GM18519 (cell line): ENCODE measurements around the gene SLC9A6.

ENCODE experiments used
- ATAC-seq: cut with Tn5 transposase; IDR thresholded peaks from one replicate; pipeline ENCODE4 v1.9.1; 2021; ENCODE audit warnings: mild to moderate bottlenecking, moderate library complexity; ENCODE audit not compliant: unreplicated experiment, low FRiP score

Gene SLC9A6

DNA sequence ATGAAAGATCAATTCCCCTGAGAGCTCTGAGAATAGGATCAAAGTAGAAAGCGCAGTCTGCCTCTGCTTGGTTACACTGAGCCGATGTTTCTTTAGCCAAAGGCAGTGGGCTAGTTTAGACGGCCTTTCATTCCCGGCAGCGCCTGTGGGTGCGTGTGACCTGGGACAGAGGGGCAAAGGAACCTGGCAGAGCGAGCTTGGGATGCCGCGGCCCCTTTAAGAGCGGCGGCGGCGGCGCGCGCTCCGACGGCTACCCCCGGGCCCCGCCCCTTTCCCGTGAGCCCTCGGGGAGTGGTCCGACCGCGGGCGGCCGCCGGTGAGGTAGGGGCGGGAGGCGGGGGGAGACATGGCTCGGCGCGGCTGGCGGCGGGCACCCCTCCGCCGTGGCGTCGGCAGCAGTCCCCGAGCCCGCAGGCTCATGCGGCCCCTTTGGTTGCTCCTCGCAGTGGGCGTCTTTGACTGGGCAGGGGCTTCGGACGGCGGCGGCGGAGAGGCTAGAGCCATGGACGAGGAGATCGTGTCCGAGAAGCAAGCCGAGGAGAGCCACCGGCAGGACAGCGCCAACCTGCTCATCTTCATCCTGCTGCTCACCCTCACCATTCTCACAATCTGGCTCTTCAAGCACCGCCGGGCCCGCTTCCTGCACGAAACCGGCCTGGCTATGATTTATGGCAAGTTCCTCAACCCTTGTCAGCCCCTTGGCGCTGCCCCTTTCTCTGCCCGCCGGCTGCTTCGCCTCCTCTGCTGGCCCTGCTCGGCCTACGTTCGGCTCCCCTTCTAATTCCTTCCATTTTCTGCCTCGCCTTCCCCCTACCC, at the start of gene SLC9A6:
SLC9A6 (plus strand) TSS at position 279 of the 816 bp plus-strand sequence; CDS start at position 503, 224 bp downstream.
- ATAC-seq = peak; percentile 78

DNA sequence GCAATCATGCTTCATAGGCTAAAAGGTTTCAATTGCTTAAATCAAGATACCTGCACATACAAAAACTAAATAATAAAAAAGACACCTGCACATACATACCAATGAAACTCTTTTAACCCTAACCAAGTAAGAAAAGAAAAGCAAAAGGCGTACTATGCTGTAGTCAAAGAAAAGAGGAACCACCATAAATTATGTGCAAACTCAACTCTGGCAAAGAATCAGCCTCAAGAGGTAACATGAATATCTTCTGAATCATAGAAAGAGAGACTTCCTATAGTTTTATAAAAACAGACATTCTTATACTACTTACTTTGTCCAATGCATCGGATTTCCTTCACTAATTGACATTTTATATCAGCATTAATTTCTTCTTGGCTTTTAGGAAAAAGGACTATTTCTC, 40.7 kb upstream of the SLC9A6 start:
- ATAC-seq = no peak

DNA sequence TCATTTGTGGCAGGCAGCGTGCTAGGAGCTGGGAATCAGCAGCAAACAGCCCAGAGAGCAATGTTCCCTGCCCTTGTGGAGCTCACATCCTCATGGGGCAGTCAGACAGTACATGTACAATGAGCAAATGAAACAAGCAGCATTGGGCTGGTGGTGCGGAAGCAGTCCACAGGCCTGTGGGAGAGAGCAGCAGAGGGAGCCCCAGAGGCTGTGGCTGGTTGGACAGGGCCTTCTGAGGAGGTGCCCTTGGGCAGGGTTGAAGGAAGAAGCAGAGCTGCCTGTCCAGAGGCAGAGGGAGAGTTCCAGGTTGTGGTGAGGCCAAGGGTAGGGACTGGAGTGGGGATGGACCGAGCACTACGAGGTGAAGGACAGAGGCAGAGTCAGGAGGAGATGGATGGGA, 33.9 kb upstream of the SLC9A6 start:
- ATAC-seq = no peak

DNA sequence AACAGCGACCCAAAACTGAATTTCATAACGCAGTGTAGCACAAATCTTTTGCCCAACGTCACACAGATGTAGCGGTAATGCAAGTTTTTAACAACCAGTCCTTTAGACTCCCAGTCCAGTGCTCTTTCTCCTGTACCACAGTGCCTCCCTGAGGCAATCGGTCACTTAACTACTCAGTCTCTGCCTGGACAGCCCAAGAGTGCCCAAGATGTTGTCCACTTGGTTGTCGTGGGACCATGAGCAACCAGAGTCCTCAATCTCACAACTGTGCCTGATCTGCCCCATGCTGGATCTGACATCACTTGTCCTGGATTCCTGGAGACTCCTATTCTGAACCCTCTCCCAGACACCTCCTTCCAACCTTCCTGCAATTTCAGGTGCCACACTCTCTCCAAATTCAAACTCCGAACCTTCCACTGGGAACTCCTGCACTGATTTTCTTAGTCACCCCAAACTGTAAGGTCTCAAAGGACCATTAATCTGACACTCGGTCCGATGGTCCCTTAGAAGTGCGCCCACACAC, 12.1 kb upstream of the SLC9A6 start:
- ATAC-seq = peak; percentile 22

DNA sequence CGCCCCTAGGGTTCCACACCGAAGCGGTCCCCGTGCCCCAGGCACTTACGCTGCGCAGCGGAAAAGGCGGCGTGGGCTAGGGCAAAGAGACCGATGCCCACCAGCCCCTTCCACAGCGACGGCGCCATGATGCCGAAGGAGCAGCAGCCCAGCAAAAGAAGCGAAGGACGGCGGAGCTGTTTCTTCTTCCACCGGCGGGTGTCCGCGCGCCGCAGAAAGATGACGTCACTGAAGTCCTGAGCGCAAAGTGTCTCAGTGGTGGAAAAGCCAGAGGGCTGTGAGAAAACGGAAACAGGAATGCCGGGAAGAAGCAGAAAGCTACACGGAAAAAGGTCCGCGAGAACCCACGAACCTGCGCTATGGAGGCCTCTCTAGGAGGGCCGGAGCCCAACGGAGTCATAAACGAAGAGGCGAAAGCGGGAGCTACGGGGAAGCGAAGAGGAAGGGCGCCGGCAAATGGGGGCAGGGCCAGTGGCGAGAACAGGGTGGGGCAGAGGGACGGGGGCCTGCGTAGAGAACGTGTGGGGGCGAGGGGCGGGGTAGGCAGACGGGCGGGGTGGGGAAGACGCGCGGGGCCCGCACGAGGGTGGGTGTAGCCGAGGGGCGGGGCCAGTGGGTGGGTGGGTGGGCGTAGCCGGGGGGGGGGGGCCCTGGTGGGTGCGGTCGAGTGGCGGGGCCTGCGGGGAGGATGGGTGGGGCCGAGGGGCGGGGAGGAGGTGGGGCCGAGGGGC, 11.5 kb upstream of the SLC9A6 start, which contains the start of gene MMGT1:
MMGT1 (minus strand) TSS at position 441 of the 731 bp plus-strand sequence; CDS start at position 128, 313 bp downstream.
- peak; percentile 52 for ATAC-seq

DNA sequence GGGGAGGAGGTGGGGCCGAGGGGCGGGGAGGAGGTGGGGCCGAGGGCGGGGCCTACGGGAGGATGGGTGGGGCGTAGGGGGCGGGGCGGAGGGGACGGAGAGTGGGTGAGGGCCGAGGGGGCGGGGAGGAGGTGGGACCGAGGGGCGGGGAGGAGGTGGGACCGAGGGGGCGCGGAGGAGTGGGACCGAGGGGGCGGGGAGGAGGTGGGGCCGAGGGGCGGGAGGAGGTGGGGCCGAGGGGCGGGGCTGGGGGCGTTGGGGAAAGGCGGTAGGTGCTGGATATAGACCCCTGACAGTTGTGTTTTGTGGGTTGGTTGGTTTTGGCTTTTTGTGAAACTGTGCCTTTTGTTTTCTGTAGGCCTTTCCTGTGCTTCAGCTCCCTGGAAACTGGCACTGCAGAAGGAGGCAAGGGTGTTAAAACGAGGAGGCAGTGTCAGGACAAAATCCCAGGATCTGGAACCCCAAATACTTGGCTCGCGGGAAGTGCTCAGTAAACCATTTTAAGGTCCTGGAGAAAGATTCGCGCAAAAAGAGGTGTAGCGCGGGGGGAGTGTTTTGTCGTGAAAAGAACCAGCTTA, 10.9 kb upstream of the SLC9A6 start:
- ATAC-seq = no peak

DNA sequence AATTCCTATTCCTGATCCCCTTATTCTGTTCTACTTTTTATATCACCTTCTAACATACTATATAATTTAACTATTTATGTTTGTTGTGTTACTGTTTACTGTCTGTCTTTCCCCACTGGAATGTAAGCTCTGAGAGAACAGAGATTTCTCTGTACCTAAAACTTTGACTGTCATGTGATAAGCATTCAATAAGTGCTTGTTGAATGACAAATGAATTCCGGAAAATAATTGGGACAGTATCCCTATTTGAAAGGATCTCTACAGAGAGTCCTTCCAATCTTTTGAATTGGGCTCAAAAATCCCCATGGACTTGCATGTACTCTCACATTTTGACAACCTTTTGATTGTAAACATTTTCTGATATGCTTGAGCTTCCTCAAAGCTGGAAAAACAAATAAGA, 9.8 kb upstream of the SLC9A6 start:
- no peak for ATAC-seq

DNA sequence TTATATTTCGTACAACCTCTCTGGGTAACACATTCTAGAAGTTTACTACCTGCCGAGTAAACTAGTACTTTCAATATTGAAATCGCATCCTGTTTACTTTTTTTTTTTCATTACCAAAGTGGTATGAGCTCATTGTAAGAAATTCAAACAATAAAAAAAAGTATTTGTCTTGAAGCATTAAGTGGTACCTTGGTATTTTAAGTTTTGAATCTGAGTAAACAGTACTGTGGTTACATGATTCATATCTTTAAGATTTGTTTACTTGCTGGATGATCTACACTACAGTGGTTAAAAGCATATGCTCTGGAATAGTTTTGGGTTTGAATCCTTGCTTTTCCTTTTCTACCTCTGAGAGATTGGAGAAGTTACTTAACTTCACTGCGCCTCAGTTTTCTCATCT, 7.6 kb upstream of the SLC9A6 start:
- ATAC-seq = no peak

DNA sequence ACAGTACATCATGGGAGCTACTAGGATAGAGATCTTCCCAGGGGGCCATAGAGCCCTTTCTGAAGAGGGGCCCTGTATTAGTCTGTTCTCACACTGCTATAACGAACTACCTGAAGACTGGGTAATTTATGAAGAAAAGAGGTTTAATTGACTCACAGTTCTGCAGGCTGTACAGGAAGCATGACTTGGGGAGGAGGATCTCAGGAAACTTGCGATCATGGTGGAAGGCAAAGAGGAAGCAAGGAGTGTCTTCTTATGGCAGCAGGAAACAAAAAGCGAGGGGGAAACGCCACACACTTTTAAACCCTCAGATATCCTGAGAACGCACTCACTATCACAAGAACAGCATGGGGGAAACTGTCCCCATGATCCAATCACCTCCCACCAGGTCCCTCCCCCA, 4.2 kb upstream of the SLC9A6 start:
- ATAC-seq = no peak

DNA sequence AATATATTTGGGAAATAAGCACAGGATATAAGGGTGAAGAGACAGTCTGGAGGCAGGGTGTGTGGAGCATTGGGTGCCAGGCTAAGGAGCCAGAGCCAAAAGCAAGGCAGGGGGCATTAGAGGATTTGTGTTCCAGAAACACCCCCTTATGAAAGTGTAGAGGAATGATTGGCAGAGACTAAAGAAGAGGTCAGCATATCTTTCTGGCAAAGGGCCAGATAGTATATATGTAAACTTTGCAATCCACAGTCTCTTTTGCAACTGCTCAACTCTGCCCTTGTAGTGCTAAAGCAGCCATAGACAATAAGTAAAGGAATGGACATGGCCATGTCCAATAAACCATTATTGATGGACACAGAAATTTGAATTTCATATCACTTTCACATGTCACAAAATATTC, 3.6 kb upstream of the SLC9A6 start:
- ATAC-seq = no peak

DNA sequence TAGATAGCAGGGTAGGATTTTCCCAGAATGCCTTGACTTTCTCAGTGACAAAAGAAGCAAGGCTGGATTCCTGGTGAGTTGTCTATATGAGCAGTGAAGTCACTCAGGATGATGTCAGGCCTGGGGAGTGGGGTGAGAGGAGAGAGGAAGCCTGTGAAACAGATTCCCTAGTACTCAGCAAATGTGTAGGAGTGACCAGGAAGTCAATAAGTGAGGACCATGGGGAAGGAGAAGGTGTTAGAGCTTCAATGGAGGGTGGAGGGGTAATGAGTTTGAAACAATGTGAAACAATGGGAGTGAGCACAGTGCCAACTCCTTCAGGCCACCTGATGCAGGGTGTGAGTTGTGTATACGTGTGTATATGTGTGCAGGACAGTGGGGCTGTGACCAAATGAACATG, 2.4 kb upstream of the SLC9A6 start:
- ATAC-seq = no peak

DNA sequence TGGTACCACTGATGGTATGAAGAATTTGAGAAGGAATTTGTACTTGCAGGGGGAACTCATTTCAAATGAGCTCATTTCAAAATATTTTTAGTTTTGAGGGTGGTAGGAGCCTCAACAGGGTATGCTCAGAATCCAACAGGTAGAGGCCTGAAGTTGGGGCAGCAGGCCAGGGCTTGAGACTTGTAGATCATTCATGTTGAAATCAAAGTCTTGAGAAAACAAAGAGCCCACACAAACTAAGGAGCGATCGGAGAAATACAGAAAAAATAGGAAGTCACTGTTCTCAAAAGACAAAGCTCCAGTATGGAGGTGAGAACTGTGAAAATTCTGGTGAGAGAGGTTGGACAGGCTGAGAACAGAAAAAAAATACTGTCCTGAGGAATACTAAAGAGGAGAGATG, 979 bp upstream of the SLC9A6 start:
- no peak for ATAC-seq

DNA sequence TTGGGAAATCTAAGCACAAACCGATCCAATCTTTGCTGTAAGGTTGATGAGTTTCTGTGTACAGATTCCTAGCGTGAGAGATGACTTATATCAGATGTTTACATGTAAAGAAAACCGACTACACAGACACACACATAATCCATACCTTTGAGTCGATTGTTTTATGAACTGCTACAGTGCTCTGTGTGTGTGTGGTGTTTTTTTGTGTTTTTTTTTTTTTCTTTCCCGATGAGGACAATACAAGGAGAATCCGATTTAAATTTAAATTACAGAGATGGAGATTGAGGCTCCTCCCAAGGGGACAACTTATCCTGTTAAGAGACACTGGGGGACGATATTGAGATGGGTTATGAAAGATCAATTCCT, 461 bp upstream of the SLC9A6 start:
- ATAC-seq = no peak

DNA sequence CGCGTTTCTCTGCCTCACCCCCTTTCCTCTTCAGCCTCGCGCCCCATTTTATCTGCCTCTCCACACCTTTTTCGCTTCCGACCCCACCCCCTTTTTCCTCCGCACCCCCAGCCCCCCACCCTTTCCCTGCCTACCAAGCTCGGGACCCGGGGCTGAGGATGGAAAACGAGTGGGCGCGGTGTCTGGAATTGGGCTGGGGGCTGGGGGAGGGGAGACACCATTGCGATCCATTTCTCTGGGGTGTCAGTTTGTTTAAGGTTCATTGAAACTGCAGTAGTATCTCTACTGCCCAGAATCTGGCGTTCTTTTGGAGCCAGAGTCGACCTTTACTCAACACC, 707 bp downstream of the SLC9A6 start:
- ATAC-seq = no peak

DNA sequence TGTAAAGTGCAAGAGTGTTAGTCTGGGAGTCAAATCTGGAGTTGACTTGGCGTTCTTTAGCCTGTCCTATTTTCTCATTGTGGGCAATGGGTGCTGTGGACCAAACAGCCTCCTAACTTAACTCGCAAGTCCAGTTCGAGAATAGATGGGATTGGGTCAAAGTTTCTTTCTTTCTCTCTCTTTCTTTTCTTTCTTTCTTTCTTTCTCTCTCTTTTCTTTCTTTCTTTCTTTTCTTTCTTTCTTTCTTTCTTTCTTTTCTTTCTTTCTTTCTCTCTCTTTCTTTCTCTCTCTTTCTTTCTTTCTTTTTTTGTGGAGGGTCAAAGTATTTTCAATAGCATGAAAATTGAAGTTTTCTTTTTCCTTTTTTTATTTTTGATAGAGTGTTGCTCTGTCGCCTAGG, 3.0 kb downstream of the SLC9A6 start:
- ATAC-seq = no peak

DNA sequence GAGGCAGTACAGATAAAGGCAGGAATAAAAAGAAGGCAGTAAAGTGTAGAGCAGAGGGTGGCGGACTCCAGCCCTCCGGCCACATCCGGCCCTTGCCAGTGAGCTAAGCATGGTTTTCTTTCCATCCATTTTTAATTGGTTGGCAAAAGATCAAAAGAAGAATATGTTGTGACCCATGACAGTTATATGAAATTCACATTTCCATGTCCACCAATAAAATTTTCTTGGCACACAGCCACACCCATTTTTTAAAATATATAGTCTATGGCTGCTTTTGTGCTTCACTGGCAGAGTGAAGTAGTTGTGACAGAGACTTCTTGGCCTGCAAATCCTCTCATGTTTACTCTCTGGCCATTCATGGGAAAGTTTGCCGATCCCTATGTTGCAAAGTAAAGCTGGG, 29.8 kb downstream of the SLC9A6 start:
- ATAC-seq = no peak

DNA sequence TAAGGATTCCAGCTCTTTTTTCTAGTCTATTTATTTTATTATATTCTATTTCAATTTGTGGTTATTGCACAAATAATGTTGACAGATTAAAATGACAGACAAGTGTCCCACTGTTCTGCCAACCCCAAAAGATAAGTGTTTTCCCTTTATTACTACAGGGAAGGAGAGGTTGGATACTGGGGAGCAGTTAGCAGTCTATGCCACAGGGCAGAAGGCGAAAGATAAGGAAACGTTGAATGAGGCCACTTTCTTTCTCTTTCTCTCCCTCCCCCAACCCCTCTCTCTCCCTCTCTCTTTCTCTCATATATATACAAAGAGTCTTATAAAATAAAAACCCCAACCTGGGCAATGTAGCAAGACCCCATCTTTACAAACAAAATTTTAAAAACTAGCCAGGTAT, 31.6 kb downstream of the SLC9A6 start:
- no peak for ATAC-seq

DNA sequence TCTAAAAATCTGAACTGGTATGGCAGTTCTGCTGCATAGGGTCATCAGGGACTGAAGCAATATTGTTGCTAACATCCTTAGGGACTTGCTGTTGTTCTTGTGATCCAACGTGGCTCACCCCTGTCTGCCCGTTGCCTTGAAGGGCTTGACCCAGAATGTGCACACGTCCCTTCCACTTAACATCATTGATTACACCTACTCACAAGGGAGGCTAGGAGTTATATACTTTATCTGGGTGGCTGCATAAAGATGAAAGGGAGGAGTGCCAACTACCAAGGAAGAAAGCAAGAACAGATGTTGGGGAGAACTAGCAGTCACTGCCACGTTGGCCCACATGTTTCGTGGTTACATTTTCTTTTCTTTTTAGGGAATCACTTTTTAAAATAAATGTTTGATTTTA, 34.0 kb downstream of the SLC9A6 start:
- no peak for ATAC-seq

DNA sequence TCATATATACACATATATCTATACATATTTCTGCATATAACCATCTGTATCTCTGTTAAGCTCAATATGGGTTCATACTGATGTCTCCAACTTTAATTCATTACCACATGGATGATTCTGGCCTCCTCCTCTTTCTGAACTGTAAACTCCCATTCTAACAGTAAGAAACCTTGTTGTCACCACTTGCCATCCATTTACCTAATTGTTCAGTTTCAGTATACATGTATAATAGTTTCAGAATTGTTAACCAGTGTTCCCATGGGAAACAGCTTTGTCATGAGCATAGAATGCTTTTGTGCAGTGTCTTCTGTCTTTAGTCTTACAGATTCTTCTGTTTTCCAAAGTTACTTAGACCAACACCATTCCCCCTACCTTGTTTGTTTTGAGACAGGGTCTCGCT, 35.9 kb downstream of the SLC9A6 start:
- peak; percentile 49 for ATAC-seq

DNA sequence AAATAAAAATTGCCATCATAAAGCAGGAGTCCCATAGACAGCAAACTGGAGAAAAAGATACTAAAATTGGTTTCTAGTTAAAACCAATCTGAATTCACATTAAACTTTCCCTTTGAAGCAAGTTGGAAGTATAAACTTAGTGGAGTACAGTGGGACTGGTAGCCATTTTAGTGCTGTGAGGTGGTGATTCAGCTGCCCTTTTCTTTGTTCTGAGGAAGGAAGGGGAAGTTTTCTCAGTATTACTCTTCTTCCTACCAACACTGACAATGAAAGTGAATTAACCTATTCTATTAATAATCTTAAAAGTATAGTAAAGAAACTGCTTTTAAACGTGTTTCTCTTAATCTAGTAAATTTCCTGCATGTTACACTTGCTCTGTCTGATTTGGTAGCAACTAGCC, 36.7 kb downstream of the SLC9A6 start:
- no peak for ATAC-seq

DNA sequence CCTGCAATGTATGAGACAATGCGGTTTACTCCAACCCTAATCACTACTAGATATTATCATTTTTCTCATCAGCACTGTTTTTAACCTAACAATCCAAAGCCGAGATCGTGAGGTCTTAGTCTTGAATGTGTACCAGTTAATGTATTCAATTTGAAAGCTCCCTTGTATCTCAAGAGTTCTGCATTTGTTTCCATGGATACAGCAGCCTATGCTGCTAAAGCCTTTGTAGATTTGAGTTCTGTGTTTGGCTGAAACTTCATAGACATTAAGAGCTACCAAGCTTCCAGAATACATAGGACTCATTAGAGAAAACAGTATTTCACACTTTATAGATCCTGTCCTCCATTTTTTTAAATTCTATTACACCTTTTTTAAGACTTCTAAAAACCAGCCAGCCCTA, 39.9 kb downstream of the SLC9A6 start:
- ATAC-seq = no peak
